ENCODE data around the gene REL.
"Not testable (repeated sequence)": the region's sequence is repeated elsewhere in the genome, so short reads cannot be mapped to it uniquely, and the experiment has no call there.

REL gene

GRCh38 chr2:60925994-60926740 lies 44.8 kb downstream of the REL start:
- no peak for DNase-seq (ENCODE audit: low read depth in 2 of 2)

DNA sequence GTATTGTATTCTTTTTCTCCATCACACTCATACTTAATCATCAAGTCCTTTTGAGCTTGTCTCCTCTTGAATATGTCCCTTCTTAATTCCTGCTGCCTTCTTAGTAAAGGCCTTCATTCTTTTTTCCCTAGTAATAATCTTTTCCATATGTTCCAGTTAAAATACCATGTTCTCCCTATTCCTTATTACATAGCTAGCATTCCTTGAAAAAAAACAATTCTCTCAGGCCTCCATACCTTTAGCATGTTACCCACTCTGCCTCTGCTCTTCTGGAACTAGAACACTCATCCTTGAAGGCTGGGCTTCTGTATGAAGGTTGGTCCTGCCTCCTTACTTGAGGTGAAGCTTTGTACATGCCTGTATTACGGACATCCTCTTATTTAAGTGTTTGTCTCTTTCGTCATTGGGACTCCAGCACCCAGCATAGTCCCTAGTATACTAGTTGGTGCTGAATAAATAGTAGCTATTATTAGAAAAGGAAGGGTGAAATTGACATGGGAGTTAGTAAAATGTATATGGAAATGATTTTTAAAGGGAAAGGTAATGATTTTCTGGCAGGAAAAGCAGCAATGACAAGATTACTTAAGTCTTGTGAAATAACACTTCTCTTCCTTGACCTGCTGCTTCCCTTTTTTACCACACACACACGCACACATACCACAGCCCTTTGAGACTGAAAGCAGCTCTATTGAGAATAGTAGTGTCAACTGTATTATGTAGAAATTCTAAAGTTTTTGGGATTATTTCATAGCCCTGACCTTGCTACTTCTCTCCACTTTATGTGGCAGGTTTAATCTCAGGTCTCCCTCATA lies 45.6 kb downstream of the REL start:
- DNase-seq (ENCODE audit: low read depth in 2 of 2) = no peak

DNA sequence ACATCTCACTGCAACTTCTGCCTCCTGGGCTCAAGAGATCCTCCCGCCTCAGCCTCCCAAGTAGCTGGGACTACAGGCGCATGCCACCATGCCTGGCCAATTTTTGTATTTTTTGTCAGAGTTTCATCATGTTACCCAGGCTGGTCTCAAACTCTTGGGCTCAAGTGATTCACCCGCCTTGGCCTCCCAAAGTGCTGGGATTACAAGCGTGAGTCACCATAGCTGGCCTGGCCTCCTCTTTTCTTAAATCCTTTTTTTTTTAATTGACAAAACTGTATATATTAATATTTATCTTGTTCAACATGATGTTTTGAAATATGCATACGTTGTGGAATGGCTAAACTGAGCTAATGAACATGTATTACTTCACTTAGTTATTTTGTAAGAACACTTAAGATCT lies 50.7 kb downstream of the REL start:
- not testable (repeated sequence) for DNase-seq (ENCODE audit: low read depth in 2 of 2)

DNA sequence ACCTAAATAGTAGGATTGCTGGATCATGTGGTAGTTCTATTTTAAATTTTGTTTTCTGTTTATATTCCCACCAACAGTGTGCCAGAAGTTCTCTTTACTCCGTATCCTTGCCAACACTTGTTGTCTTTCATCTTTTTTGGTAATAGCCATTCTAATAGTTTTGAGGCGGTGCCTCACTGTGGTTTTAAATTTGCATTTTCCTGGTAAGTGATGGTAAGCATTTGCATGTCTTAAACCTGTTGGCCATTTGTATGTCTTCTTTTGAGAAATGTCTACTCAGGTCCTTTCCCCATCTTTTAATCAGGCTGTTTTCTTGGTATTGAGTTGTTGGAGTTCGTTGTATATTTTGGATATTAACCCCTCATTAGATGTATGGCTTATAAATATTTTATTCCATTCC lies 51.6 kb downstream of the REL start:
- no peak for DNase-seq (ENCODE audit: low read depth in 2 of 2)

- DNase-seq (ENCODE audit: low read depth in 2 of 2) = no peak
Observed at GRCh38 chr2:60934165-60934722, 52.9 kb downstream of the REL start.

- DNase-seq (ENCODE audit: low read depth in 2 of 2) = no peak
Observed at GRCh38 chr2:60936757-60937156, 55.4 kb downstream of the REL start.

- no peak for DNase-seq (ENCODE audit: low read depth in 2 of 2)
Observed at GRCh38 chr2:60938301-60938700, 56.9 kb downstream of the REL start.

- DNase-seq (ENCODE audit: low read depth in 2 of 2) = no peak
Observed at GRCh38 chr2:60939622-60940021, 58.2 kb downstream of the REL start.

GRCh38 chr2:60945341-60945740 lies 64.0 kb downstream of the REL start:
- no peak for DNase-seq (ENCODE audit: low read depth in 2 of 2)

DNA sequence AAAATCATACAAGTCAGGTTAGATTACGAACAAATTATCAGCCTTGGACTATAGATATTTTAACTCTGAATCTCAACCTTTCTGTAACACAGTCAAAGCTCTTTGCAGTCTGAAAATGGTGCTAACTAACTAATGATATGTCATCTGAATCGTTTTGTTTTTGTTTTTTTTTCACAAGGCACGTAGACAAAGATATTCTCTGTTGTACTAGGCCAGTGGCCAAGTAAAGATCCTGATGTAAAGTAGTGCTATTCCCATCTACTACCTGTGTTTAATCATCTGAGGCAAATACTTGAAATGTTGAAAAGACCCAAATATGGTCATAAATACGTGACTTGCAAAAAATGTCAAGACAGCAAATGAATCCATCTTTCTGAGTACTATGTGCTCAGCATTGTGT lies 65.7 kb downstream of the REL start:
- no peak for DNase-seq (ENCODE audit: low read depth in 2 of 2)

DNA sequence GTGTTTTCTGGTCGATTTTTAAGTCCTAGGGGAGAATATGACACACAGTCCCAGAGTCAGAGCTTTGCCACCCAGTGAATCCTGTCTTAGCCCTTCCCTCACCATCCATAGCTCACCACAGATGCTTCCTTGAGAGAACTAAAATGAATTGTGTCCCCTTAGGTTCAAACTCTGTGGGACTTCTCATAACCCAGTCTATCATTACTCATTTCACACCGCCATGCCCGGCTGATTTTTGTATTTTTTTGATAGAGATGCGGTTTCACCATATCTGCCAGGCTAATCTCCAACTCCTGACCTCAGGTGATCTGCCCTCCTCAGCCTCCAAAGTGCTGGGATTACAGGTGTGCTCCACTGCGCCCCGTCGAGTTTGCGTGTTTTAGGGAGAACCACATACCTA lies 66.8 kb downstream of the REL start:
- no peak for DNase-seq (ENCODE audit: low read depth in 2 of 2)

- DNase-seq (ENCODE audit: low read depth in 2 of 2) = no peak
Observed at GRCh38 chr2:60948926-60949579, 67.7 kb downstream of the REL start.

DNA sequence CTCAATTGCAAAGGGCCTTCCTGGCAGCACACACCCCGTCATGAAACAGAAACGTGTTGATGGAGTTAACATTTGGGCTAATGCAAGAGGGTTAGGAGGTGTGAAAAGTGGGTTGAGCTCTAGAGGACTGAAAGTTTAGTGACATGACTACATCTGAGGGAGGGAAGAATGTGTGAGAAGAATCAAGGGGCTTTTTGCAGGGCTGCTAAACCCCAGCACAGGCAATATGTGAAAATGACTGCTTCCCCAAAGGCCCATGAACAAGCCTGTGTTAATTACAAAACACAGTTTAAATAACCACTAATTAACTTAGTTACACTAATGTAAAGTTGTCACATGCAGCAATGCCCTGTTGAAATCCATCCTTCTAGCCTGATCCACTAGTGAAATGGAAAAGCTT lies 72.8 kb downstream of the REL start:
- DNase-seq (ENCODE audit: low read depth in 2 of 2) = no peak

- DNase-seq (ENCODE audit: low read depth in 2 of 2) = no peak
Observed at GRCh38 chr2:60957224-60957623, 75.8 kb downstream of the REL start.

- no peak for DNase-seq (ENCODE audit: low read depth in 2 of 2)
Observed at GRCh38 chr2:60957643-60958042, 76.3 kb downstream of the REL start.

DNA sequence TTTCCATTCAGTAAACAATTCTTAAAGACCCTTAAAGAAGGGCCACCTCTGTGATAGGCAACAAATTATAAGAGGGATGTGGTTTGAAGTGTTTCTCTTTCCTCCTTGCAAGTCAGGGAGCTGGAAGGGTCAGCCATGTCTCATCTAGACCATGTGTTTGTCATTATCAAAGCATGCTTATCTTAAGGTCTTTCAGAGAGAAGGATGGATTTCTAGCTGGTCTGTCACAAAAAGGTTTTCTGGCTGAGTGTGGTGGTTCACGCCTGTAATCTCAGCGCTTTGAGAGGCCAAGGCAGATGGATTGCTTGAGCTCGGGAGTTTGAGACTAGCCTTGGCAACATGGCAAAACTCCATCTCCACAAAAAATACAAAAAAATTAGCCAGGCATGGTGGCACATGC lies 77.0 kb downstream of the REL start:
- no peak for DNase-seq (ENCODE audit: low read depth in 2 of 2)

GRCh38 chr2:60958800-60959199 lies 77.4 kb downstream of the REL start:
- DNase-seq (ENCODE audit: low read depth in 2 of 2) = no peak

DNA sequence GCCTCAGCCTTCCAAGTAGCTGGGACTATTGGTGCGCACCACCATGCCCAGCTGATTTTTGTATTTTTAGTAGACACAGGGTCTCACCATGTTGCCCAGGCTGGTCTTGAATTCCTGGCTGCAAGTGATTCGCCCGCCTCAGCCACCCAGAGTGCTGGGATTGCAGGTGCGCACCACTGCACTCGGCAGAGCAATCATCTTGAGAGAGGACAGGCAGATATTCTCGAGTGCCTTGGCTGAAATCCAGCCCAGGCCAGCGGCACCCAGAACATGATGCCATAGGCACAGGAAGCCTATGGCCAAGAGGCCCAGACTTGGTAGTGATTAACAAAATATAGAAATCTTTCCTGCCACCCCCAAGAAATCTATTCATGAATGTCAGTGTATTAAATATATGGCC lies 78.1 kb downstream of the REL start:
- DNase-seq (ENCODE audit: low read depth in 2 of 2) = no peak

- no peak for DNase-seq (ENCODE audit: low read depth in 2 of 2)
Observed at GRCh38 chr2:60960706-60961105, 79.3 kb downstream of the REL start.

- DNase-seq (ENCODE audit: low read depth in 2 of 2) = no peak
Observed at GRCh38 chr2:60961457-60961856, 80.1 kb downstream of the REL start.

DNA sequence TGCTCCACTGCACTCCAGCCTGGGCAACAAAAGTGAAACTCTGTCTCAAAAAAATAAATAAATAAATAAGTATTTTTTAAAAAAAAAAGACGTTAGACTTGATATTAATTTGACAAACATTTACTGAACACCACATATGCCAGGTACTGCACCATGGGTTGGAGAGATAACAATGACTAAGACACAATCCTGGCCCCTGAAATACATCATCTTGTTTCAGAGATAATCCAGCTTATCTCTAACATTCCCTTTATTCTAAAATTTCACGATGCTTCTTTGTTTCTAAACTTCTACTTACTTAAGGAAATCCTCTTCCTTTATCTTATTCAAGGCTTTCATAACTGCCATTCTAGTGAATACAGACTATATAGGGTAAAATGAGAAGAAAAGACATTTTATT lies 81.2 kb downstream of the REL start:
- DNase-seq (ENCODE audit: low read depth in 2 of 2) = no peak

GRCh38 chr2:60963190-60963589 lies 81.8 kb downstream of the REL start:
- DNase-seq (ENCODE audit: low read depth in 2 of 2) = no peak
